ENCODE measurements around the gene MMP19.
A peak's percentile ranks its signal among the peaks of the same experiment; 100 is the strongest.
"Not testable (repeated sequence)": the region's sequence is repeated elsewhere in the genome, so short reads cannot be mapped to it uniquely, and the experiment has no call there.

The MMP19 gene

GRCh38 chr12:55842681-55843429 lies at the start of gene MMP19:
TSS of gene MMP19 (minus strand) at chr12:55842936. CDS start at chr12:55842830, 106 bp downstream.
- peak; percentile 76 for DNase-seq (ENCODE audit: low read depth, low spot score)

GRCh38 chr12:55891310-55891709 lies 48.6 kb upstream of the MMP19 start:
- no peak for DNase-seq (ENCODE audit: low read depth, low spot score)

- DNase-seq (ENCODE audit: low read depth, low spot score), result no peak
Observed at GRCh38 chr12:55885113-55885512, 42.4 kb upstream of the MMP19 start.

GRCh38 chr12:55877824-55878223 lies 35.1 kb upstream of the MMP19 start:
- DNase-seq (ENCODE audit: low read depth, low spot score), result no peak

GRCh38 chr12:55875704-55876467 lies 33.1 kb upstream of the MMP19 start:
- DNase-seq (ENCODE audit: low read depth, low spot score), result peak; percentile 5

- no peak for DNase-seq (ENCODE audit: low read depth, low spot score)
Observed at GRCh38 chr12:55874443-55874842, 31.7 kb upstream of the MMP19 start.

- DNase-seq (ENCODE audit: low read depth, low spot score), result not testable (repeated sequence)
Observed at GRCh38 chr12:55866454-55867004, 23.8 kb upstream of the MMP19 start.

- no peak for DNase-seq (ENCODE audit: low read depth, low spot score)
Observed at GRCh38 chr12:55865327-55865726, 22.6 kb upstream of the MMP19 start.

- not testable (repeated sequence) for DNase-seq (ENCODE audit: low read depth, low spot score)
Observed at GRCh38 chr12:55862931-55863330, 20.2 kb upstream of the MMP19 start.

GRCh38 chr12:55862286-55862685 lies 19.6 kb upstream of the MMP19 start:
- no peak for DNase-seq (ENCODE audit: low read depth, low spot score)

- DNase-seq (ENCODE audit: low read depth, low spot score), result no peak
Observed at GRCh38 chr12:55861871-55862270, 19.1 kb upstream of the MMP19 start.

- no peak for DNase-seq (ENCODE audit: low read depth, low spot score)
Observed at GRCh38 chr12:55861396-55861795, 18.7 kb upstream of the MMP19 start.

- DNase-seq (ENCODE audit: low read depth, low spot score), result no peak
Observed at GRCh38 chr12:55852740-55853139, 10.0 kb upstream of the MMP19 start.

GRCh38 chr12:55850893-55851292 lies 8.2 kb upstream of the MMP19 start:
- DNase-seq (ENCODE audit: low read depth, low spot score), result peak; percentile 26

GRCh38 chr12:55850401-55850800 lies 7.7 kb upstream of the MMP19 start:
- DNase-seq (ENCODE audit: low read depth, low spot score), result no peak

GRCh38 chr12:55849616-55850343 lies 7.0 kb upstream of the MMP19 start:
- DNase-seq (ENCODE audit: low read depth, low spot score), result no peak

- DNase-seq (ENCODE audit: low read depth, low spot score), result peak; percentile 27
Observed at GRCh38 chr12:55847603-55848291, 5.0 kb upstream of the MMP19 start.

GRCh38 chr12:55847033-55847432 lies 4.3 kb upstream of the MMP19 start:
- DNase-seq (ENCODE audit: low read depth, low spot score), result no peak

GRCh38 chr12:55845785-55846496 lies 3.2 kb upstream of the MMP19 start:
- no peak for DNase-seq (ENCODE audit: low read depth, low spot score)

- no peak for DNase-seq (ENCODE audit: low read depth, low spot score)
Observed at GRCh38 chr12:55845361-55845760, 2.6 kb upstream of the MMP19 start.

- DNase-seq (ENCODE audit: low read depth, low spot score), result no peak
Observed at GRCh38 chr12:55844961-55845360, 2.2 kb upstream of the MMP19 start.
